Esophagus (tissue), 2 donors: ENCODE measurements around the gene ST7. TPM values are rescaled to one million over a fixed set of nuclear protein-coding genes. Genes with fewer than 3 reads are reported as not detected.

Experiments
- H3K27ac ChIP-seq, 2 donors: one replicate each; pipeline ENCODE4 v1.5.1; 2013; ENCODE audit warnings: low read depth in 2 of 2, mild to moderate bottlenecking in 2 of 2, inconsistent platforms in 1 of 2, low read length in 1 of 2, moderate library complexity in 1 of 2
- H3K27me3 ChIP-seq, 2 donors: one replicate each; pipeline ENCODE4 v1.6.1; 2013; ENCODE audit warnings: low read length in 2 of 2, control low read depth in 1 of 2, mild to moderate bottlenecking in 1 of 2; ENCODE audit not compliant: insufficient read depth in 2 of 2, control insufficient read depth in 1 of 2
- H3K36me3 ChIP-seq, 2 donors: one replicate each; pipeline ENCODE4 v1.6.1; 2013; ENCODE audit warnings: low read length in 1 of 2; ENCODE audit not compliant: control insufficient read depth in 2 of 2, insufficient read depth in 2 of 2
- H3K4me1 ChIP-seq, 2 donors: one replicate each; pipeline ENCODE4 v1.6.1; 2013; ENCODE audit warnings: low read length in 1 of 2; ENCODE audit not compliant: control insufficient read depth in 2 of 2, insufficient read depth in 2 of 2
- H3K4me3 ChIP-seq, 2 donors: one replicate each; pipeline ENCODE4 v1.5.1; 2013; ENCODE audit warnings: low read length in 2 of 2, mild to moderate bottlenecking in 2 of 2, low read depth in 1 of 2, moderate library complexity in 1 of 2
- H3K9me3 ChIP-seq, 2 donors: one replicate each; pipeline ENCODE4 v1.6.1; 2013; ENCODE audit warnings: mild to moderate bottlenecking in 2 of 2, low read depth in 1 of 2, low read length in 1 of 2, moderate library complexity in 1 of 2; ENCODE audit not compliant: control insufficient read depth in 2 of 2, insufficient read depth in 1 of 2
- WGBS, 2 donors: extraction: QIAGEN DNeasy Blood & Tissue Kit; methylation state at CpG; one replicate each; pipeline ENCODE4 v1.1.7; 2013; 5-methylcytosine and 5-hydroxymethylcytosine counted together
- polyA plus RNA-seq, 2 donors: library from polyadenylated mRNA; stranded (reverse); fragments of 200-250 nt; gene quantifications; one replicate each; pipeline ENCODE4 v1.2.3, GENCODE V29; 2013
- donor health status: healthy with polysubstance abuse.
- donor health status: Bipolar disorder and iron deficiency.

Gene ST7
- polyA plus RNA-seq, 2 donors, result 4.3 to 7.4 TPM

DNA sequence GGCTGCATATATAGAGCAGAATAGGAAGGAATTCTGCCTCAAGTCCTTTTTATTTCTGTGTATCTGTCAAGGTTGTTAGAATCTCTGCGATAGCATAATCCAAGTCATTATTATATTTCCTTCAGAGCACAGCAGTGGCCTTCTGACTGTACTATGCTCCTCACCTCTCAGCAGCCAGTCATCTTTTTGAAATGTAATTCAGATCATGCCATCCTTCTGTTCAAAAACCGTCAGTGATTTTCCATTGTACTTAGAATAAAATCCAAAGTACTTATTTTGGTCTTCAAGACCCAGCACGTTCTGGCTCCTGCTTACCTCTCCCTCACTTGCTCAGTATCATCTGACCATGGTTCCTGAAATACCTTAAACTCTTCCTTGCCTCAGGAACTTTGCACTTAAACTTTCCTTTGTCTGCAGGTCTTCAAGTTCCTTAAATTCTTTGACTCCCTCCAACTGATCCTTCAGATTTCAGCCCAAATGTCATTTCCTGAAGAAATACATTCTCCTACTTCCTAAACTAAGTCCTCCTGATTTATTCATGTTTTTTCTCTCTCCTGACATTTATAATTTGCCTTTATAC lies 112.4 kb downstream of the ST7 start:
- H3K9me3 ChIP-seq, result no peaks in the 10 kb centered on the region
- no peaks in the 10 kb centered on the region for H3K4me1 ChIP-seq
- no peaks in the 10 kb centered on the region for H3K27me3 ChIP-seq
- 50 to 62% methylated on average over 3 of the region's 3 CpGs for WGBS, 2 donors
- H3K36me3 ChIP-seq, result no peaks in the 10 kb centered on the region
- H3K27ac ChIP-seq, result no peak overlapping the region
- H3K4me3 ChIP-seq, result no peak overlapping the region

DNA sequence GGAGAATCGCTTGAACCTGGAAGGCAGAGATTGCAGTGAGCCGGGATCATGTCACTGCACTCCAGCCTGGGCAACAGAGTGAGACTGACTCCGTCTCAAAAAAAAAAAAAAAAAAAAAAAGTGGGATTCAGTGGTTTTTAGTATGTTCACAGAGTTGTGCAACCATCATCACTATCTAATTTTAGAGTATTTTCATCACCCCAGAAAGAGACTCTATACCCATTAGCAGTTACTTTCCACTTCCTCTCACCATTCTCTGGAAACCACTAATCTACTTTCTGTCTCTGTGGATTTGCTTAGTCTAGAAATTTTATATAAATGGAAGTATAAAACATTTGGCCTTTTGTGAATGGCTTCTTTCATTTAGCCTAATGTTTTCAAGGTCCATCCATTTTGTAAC lies 113.4 kb downstream of the ST7 start:
- Histone ChIP-seq H3K9me3 (no peaks in the 10 kb centered on the region), H3K4me3 (no peak overlapping the region), H3K27ac (no peak overlapping the region), H3K27me3 (no peaks in the 10 kb centered on the region), H3K36me3 (no peaks in the 10 kb centered on the region), H3K4me1 (no peaks in the 10 kb centered on the region)
- 90 to 97% methylated on average over 3 of the region's 3 CpGs for WGBS, 2 donors

DNA sequence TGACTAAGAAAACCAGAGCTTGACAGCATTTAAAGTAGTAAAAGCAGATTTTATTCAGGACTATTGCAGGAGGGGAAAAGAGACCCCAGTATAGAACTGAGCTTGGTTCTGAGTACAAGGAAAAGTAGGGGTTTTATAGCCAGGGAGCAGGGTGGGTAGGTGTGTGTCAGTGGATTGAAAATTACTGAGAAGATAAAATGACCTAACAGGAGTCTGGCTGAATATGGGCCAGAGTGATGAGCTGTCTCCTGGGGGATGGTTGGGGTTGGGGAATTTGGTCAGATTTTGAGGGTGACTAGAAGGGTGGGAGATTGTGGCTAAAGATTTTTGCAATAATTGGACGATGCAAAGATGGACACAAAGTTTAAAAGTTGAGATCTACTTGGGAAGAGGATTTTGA lies 114.0 kb downstream of the ST7 start:
- Histone ChIP-seq H3K27me3 (no peaks in the 10 kb centered on the region), H3K4me1 (no peaks in the 10 kb centered on the region), H3K27ac (no peak overlapping the region), H3K4me3 (no peak overlapping the region), H3K9me3 (no peaks in the 10 kb centered on the region), H3K36me3 (no peaks in the 10 kb centered on the region)
- WGBS, 2 donors, result 90 to 92% methylated on average over 1 of the region's 1 CpG

DNA sequence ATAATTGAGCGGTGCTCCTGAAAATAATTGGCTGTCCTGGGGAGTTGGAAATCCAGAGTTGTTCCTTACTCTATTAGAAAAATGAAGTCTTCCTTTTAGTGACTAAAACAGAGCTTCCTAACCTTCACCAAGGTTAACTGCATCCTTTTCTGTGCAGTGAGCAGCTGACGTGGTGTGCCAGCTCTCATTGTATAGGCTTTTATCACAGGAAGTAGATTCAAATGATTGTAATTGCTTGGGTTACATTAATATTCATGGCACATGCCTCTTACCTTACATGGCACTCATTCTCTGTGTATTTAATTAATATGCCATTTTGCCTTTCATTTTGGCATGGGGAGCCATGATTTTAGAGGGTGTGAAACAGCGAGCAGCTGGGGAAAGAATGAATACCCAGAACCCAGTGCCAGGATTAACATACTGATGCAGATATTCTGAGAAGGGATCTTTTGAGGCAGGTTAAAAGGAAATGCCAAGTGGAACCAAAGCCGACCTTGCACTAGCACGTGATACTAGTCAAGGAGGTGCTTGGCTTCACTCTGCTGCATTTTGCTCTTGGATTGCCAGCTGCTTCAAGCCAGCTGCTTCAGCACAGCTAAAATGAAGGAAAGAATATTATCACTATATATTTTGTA lies 115.3 kb downstream of the ST7 start:
- Histone ChIP-seq H3K36me3 (no peaks in the 10 kb centered on the region), H3K4me3 (no peak overlapping the region), H3K4me1 (peaks cover 3 to 4% of the 10 kb centered on the region in 2 donors), H3K27ac (no peak overlapping the region), H3K9me3 (no peaks in the 10 kb centered on the region), H3K27me3 (no peaks in the 10 kb centered on the region)
- WGBS, 2 donors, result 56 to 59% methylated on average over 5 of the region's 5 CpGs

DNA sequence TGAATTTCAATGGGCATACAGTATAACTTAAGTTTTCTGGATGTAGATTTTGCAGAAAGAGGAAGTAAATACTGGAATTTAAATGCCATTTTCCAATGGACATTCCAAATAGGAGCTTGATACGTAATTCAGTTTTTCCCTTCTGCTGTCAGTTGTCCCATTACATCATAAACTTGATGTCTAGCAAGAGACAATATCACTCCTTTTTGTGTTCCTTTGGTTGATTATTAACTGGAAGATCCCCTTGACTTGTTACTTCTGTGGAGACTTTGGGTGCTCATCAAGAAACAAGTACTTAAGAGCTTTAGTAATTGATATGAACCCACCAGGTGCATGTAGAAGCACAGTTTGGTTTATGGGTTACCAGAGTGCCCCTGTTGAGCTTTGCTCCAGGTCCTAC lies 116.1 kb downstream of the ST7 start:
- no peaks in the 10 kb centered on the region for H3K36me3 ChIP-seq
- no peaks in the 10 kb centered on the region for H3K9me3 ChIP-seq
- H3K4me3 ChIP-seq, result no peak overlapping the region
- H3K4me1 ChIP-seq, result peaks cover 3 to 4% of the 10 kb centered on the region in 2 donors
- no peaks in the 10 kb centered on the region for H3K27me3 ChIP-seq
- no peak overlapping the region for H3K27ac ChIP-seq
- 85 to 91% methylated on average over 1 of the region's 1 CpG for WGBS, 2 donors

DNA sequence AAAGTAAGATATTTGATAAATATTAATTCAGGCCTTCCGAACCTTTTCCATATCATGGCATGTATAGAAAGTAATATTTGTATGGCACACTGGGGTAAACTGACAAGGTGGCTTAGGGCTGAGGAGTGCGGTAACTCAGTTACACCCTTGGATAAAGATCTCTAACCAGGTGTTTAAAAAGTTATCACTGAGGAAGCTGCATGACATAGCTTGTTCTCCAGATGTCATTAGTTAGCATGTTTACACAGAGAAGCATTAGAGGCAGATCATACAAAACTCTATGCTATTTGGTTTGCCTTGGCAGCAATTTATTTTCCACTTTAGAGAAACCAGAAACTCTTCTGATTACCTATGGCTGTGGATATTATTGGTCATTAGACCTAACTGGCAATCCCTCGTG lies 118.2 kb downstream of the ST7 start:
- H3K27me3 ChIP-seq, result no peaks in the 10 kb centered on the region
- H3K4me3 ChIP-seq, result no peak overlapping the region
- no peak overlapping the region for H3K27ac ChIP-seq
- 42 to 59% methylated on average over 3 of the region's 3 CpGs for WGBS, 2 donors
- H3K36me3 ChIP-seq, result no peaks in the 10 kb centered on the region
- no peaks in the 10 kb centered on the region for H3K9me3 ChIP-seq
- H3K4me1 ChIP-seq, result peaks cover 3 to 4% of the 10 kb centered on the region in 2 donors

DNA sequence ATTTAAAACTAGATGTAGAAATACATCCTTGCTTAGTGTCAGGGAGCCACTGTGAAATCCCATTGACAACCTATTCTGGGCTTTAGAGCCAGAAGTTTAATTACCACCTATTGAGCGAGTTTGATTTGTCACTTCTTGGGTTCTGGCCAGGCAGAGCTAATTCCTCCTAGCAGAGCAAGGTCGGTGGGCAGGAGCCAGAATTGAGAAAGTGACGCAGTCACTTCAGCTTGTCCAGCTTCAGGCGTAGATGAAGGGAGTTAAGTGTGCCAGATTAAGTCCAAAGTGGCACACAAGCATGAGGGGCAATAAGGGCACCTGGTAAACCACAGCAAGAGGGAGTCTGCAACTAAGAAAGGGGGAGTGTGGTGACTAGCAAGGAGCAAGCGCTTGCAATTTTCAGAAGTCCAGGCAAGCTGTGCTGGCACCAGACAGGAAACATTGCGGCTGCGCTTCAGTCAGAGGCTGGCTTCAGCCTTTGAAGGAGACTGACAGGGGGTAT lies 119.4 kb downstream of the ST7 start:
- H3K4me3 ChIP-seq, result no peak overlapping the region
- H3K27ac ChIP-seq, result peak overlapping the region; percentile 40 to 52
- peaks cover 3 to 4% of the 10 kb centered on the region in 2 donors for H3K4me1 ChIP-seq
- 29% methylated on average over 7 of the region's 7 CpGs for WGBS, 2 donors
- H3K27me3 ChIP-seq, result no peaks in the 10 kb centered on the region
- H3K9me3 ChIP-seq, result no peaks in the 10 kb centered on the region
- no peaks in the 10 kb centered on the region for H3K36me3 ChIP-seq

DNA sequence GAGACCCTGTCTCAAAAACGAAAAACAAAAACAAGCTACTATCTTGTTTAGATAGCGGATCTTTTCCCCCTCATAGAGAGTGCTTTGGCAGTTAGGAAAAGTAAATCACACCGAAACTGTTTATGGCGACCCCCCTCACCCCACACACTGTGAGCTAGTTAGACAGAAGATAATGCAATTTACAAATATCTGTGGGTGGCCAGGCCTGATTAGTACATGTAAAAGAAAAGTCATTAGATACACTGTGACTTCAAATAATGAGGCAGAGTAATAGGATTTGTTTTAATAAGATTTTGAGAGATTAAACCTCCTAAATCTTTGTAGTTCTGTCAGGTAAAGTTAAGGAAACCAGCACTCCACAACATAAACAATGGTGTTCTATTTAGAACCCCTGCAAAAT lies 121.1 kb downstream of the ST7 start:
- Histone ChIP-seq H3K9me3 (no peaks in the 10 kb centered on the region), H3K4me1 (peaks cover 3 to 4% of the 10 kb centered on the region in 2 donors), H3K27ac (no peak overlapping the region), H3K27me3 (no peaks in the 10 kb centered on the region), H3K4me3 (no peak overlapping the region), H3K36me3 (no peaks in the 10 kb centered on the region)
- 93 to 95% methylated on average over 4 of the region's 4 CpGs for WGBS, 2 donors

DNA sequence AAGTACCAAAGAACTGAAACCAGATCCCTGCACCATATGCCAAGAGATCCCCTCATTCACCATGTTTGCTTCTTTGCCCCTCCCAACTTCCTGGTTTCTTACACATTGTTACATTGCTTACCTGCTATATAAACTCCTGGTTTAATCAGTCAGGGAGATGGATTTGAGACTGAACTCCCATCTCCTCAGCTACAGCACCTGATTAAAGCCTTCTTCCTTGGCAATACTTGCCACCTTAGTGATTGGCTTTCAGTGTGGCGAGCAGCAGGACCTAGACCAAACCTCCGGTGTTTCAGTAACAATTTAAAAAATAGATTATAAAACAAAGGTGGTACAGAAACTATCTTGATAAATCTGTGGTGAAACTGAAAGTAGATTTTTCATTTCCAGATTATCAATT lies 122.6 kb downstream of the ST7 start:
- Histone ChIP-seq H3K27ac (no peak overlapping the region), H3K9me3 (no peaks in the 10 kb centered on the region), H3K4me1 (peaks cover 3 to 4% of the 10 kb centered on the region in 2 donors), H3K4me3 (no peak overlapping the region), H3K36me3 (no peaks in the 10 kb centered on the region), H3K27me3 (no peaks in the 10 kb centered on the region)
- WGBS, 2 donors, result 97 to 98% methylated on average over 2 of the region's 2 CpGs

DNA sequence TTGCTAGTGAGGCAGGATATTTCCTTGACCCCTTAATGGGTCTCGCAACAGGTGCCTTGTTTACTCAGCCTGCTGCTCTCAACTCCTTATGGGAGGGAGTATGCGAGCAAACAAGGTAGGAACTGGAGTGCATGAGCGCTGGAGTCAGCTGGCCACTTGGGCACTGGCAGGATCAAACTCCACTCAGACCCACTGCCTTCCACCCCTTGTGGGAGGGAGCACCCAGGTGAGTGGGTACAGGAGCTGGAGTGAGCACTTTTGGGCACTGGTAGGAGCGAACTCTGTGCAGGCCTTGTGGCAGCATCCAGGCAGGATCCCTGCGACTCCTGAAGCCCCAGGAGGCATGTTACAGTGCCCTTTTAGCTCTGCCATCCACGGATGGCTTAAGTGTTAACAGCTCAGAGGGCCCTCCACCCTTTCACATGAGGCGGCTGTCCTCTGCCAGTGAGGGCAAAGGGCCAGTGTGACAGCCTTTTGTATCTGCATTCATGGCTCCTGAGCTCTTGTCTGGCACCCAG lies 123.2 kb downstream of the ST7 start:
- WGBS, 2 donors, result 74 to 76% methylated on average over 7 of the region's 7 CpGs
- Histone ChIP-seq H3K4me3 (no peak overlapping the region), H3K9me3 (no peaks in the 10 kb centered on the region), H3K27me3 (no peaks in the 10 kb centered on the region), H3K4me1 (peaks cover 3 to 4% of the 10 kb centered on the region in 2 donors), H3K27ac (no peak overlapping the region), H3K36me3 (no peaks in the 10 kb centered on the region)
